IMR-90 (cell line): ENCODE results near the gene DEFB129. TPM values are rescaled to one million over a fixed set of nuclear protein-coding genes. Genes with fewer than 3 reads are reported as not detected.
A peak's percentile ranks its signal among the peaks of the same experiment; 100 is the strongest.

ENCODE experiments used
- ATAC-seq: fragments of 200-7000 bp; cut with Tn5 transposase; 2 replicates; pipeline ENCODE4 v1.9.1; 2020; ENCODE audit warnings: low read depth, mild to moderate bottlenecking, moderate library complexity
- BruUV-seq: library from RNA; stranded (reverse); fragments of 400-500 nt; replicated peaks from 2 replicates; lab custom pipeline; 2021; lab: Mats Ljungman, UMichigan
- CTCF ChIA-PET: fragments of 300-600 bp; formaldehyde crosslinking; extraction: SDS; loops from one replicate; lab custom pipeline; 2021; ENCODE audit warnings: antibody characterized with exemption; lab: Yijun Ruan, JAX
- POLR2A ChIA-PET: fragments of 300-600 bp; sonication (Branson Sonifier 250); formaldehyde crosslinking; loops from one replicate; lab custom pipeline; 2022; ENCODE audit warnings: antibody characterized with exemption; ENCODE audit not compliant: unreplicated experiment; lab: Charles Lee
- DNase-seq: peaks from one replicate; pipeline ENCODE4 v3.0.0; 2013
- H2AFZ ChIP-seq: replicated peaks from 2 replicates; pipeline ENCODE3; 2013; ENCODE audit warnings: low read length, mild to moderate bottlenecking; ENCODE audit not compliant: poor library complexity
- H2AK5ac ChIP-seq: 2 replicates; pipeline ENCODE4 v1.6.1; 2013; ENCODE audit warnings: low read depth, low read length, inconsistent platforms
- H2AK9ac ChIP-seq: replicated peaks from 2 replicates; pipeline ENCODE3; 2013; ENCODE audit warnings: mild to moderate bottlenecking, low read depth, low read length, moderate library complexity; ENCODE audit not compliant: poor library complexity
- H2BK120ac ChIP-seq: 2 replicates; pipeline ENCODE4 v1.6.1; 2013; ENCODE audit warnings: low read depth, low read length, inconsistent platforms
- H2BK15ac ChIP-seq: 3 replicates; pipeline ENCODE4 v1.6.1; 2013; ENCODE audit warnings: low read depth, low read length, inconsistent platforms
- H2BK20ac ChIP-seq: 2 replicates; pipeline ENCODE4 v1.6.1; 2013; ENCODE audit warnings: low read depth, mild to moderate bottlenecking, inconsistent platforms, low read length, moderate library complexity
- H2BK5ac ChIP-seq: 2 replicates; pipeline ENCODE4 v1.6.1; 2013; ENCODE audit warnings: mild to moderate bottlenecking, low read depth, low read length, inconsistent platforms; ENCODE audit not compliant: poor library complexity, severe bottlenecking
- H3K14ac ChIP-seq: replicated peaks from 2 replicates; pipeline ENCODE4 v1.6.1; 2013; ENCODE audit warnings: low read depth, low read length, inconsistent platforms
- H3K18ac ChIP-seq: 2 replicates; pipeline ENCODE4 v1.6.1; 2013; ENCODE audit warnings: low read depth, low read length, control low read depth
- H3K23ac ChIP-seq: 2 replicates; pipeline ENCODE4 v1.6.1; 2013; ENCODE audit warnings: low read depth, low read length, inconsistent platforms
- H3K27ac ChIP-seq: 2 replicates; pipeline ENCODE4 v1.5.1; 2013; ENCODE audit warnings: mild to moderate bottlenecking, control low read depth, low read length; ENCODE audit not compliant: insufficient read depth
- H3K27me3 ChIP-seq: 2 replicates; pipeline ENCODE4 v1.6.1; 2013; ENCODE audit warnings: low read length; ENCODE audit not compliant: control insufficient read depth, insufficient read depth
- H3K36me3 ChIP-seq: 2 replicates; pipeline ENCODE4 v1.6.1; 2013; ENCODE audit warnings: low read length, mixed read lengths; ENCODE audit not compliant: control insufficient read depth, insufficient read depth
- H3K4ac ChIP-seq: 2 replicates; pipeline ENCODE4 v1.6.1; 2013; ENCODE audit warnings: low read depth, low read length, inconsistent platforms
- H3K4me1 ChIP-seq: 2 replicates; pipeline ENCODE4 v1.6.1; 2013; ENCODE audit warnings: low read length, mixed read lengths; ENCODE audit not compliant: control insufficient read depth, insufficient read depth
- H3K4me2 ChIP-seq: 2 replicates; pipeline ENCODE4 v1.6.1; 2013; ENCODE audit warnings: low read depth, mild to moderate bottlenecking, control low read depth, low read length, moderate library complexity
- H3K4me3 ChIP-seq: 2 replicates; pipeline ENCODE4 v1.5.1; 2013; ENCODE audit warnings: low read depth, mild to moderate bottlenecking, control low read depth, low read length, moderate library complexity; ENCODE audit not compliant: insufficient read depth
- H3K56ac ChIP-seq: 2 replicates; pipeline ENCODE4 v1.6.1; 2013; ENCODE audit warnings: low read length, inconsistent platforms; ENCODE audit not compliant: insufficient read depth; ENCODE audit errors: extremely low read depth
- H3K79me1 ChIP-seq, 2 experiments: 2 replicates each; pipeline ENCODE4 v1.6.1; 2013; ENCODE audit warnings: low read length in 2 of 2, inconsistent platforms in 1 of 2, low read depth in 1 of 2
- H3K9ac ChIP-seq: 2 replicates; pipeline ENCODE4 v1.6.1; 2013; ENCODE audit warnings: low read depth, low read length, control low read depth
- H3K9me1 ChIP-seq: 2 replicates; pipeline ENCODE4 v1.6.1; 2013; ENCODE audit warnings: low read length, inconsistent platforms; ENCODE audit not compliant: insufficient read depth
- H3K9me3 ChIP-seq: 2 replicates; pipeline ENCODE4 v1.6.1; 2013; ENCODE audit warnings: low read length; ENCODE audit not compliant: control insufficient read depth, insufficient read depth
- H4K20me1 ChIP-seq: 2 replicates; pipeline ENCODE4 v1.6.1; 2013; ENCODE audit warnings: low read length, inconsistent platforms; ENCODE audit not compliant: insufficient read depth
- H4K5ac ChIP-seq: 2 replicates; pipeline ENCODE4 v1.6.1; 2013; ENCODE audit warnings: mild to moderate bottlenecking, low read depth, low read length, control low read depth
- H4K8ac ChIP-seq, 2 experiments: 2 replicates each; pipeline ENCODE4 v1.6.1; 2013; ENCODE audit warnings: low read depth in 2 of 2, low read length in 2 of 2, control low read depth in 1 of 2, inconsistent platforms in 1 of 2
- H4K91ac ChIP-seq: 2 replicates; pipeline ENCODE4 v1.6.1; 2013; ENCODE audit warnings: low read depth, low read length, inconsistent platforms; ENCODE audit not compliant: insufficient read depth
- BHLHE40 ChIP-seq: fragments of 150-350 bp; IDR thresholded peaks from 2 replicates; pipeline ENCODE4 v1.6.1; 2016; ENCODE audit warnings: mild to moderate bottlenecking, low read depth, low read length
- CHD1 ChIP-seq: IDR thresholded peaks from 2 replicates; pipeline ENCODE4 v1.6.1; 2012; ENCODE audit warnings: low read depth, low read length, improper control_type of control experiment
- FOS ChIP-seq: fragments of 150-350 bp; IDR thresholded peaks from 2 replicates; pipeline ENCODE4 v1.6.1; 2016; ENCODE audit warnings: low read depth, low read length
- RAD21 ChIP-seq: IDR thresholded peaks from 2 replicates; pipeline ENCODE4 v1.6.1; 2012; ENCODE audit warnings: low read length, improper control_type of control experiment
- SMC3 ChIP-seq: fragments of 150-350 bp; IDR thresholded peaks from 2 replicates; pipeline ENCODE4 v1.6.1; 2016; ENCODE audit warnings: low read depth, mild to moderate bottlenecking, antibody characterized with exemption, low read length, moderate library complexity
- WGBS, 2 experiments: methylation state at CpG; one replicate each; pipeline versions ENCODE4 v1.1.5 to v1.1.7; 2013; ENCODE audit warnings: missing lambda C conversion rate in 2 of 2; ENCODE audit not compliant: insufficient read length in 1 of 2; ENCODE audit errors: extremely low coverage in 2 of 2; 5-methylcytosine and 5-hydroxymethylcytosine counted together
- dilution Hi-C: fragments of 300-500 bp; cut with HindIII; formaldehyde crosslinking; loops from one replicate; pipeline ENCODE4 v1.14.3; 2018; ENCODE audit warnings: low sequenced_read_pairs; ENCODE audit not compliant: unreplicated experiment
- in situ Hi-C: fragments of 300-500 bp; cut with MboI; formaldehyde crosslinking; loops from 3 replicates; pipeline ENCODE4 v1.14.3; 2019; ENCODE audit warnings: low sequenced_read_pairs, inconsistent platforms, mixed read lengths
- intact Hi-C: fragments of 100-400 bp; cut with micrococcal nuclease; formaldehyde crosslinking; loops from 2 replicates; pipeline ENCODE4 v1.10.0; 2022
- polyA plus RNA-seq, 3 experiments: library from polyadenylated mRNA; depleted of rRNA; stranded (reverse); fragments of >200 nt; gene quantifications; 2 replicates each; pipeline ENCODE4 v1.2.3, GENCODE V29; 2012; ENCODE audit warnings: low replicate concordance in 1 of 3
- total RNA-seq: library from RNA; depleted of rRNA; stranded (reverse); fragments of >200 nt; gene quantifications from 2 replicates; pipeline ENCODE4 v1.2.3, GENCODE V29; 2012
- TF ChIP-seq, protein P1 (sequence below): conservative IDR thresholded peaks from 2 replicates; pipeline ENCODE4 v1.5.1; 2012; ENCODE audit warnings: mild to moderate bottlenecking, low read depth, low read length, improper control_type of control experiment

Gene DEFB129
- total and polyA plus RNA-seq, 2 of the 4 experiments (the other 2 are of a cell fraction), result not detected

DNA sequence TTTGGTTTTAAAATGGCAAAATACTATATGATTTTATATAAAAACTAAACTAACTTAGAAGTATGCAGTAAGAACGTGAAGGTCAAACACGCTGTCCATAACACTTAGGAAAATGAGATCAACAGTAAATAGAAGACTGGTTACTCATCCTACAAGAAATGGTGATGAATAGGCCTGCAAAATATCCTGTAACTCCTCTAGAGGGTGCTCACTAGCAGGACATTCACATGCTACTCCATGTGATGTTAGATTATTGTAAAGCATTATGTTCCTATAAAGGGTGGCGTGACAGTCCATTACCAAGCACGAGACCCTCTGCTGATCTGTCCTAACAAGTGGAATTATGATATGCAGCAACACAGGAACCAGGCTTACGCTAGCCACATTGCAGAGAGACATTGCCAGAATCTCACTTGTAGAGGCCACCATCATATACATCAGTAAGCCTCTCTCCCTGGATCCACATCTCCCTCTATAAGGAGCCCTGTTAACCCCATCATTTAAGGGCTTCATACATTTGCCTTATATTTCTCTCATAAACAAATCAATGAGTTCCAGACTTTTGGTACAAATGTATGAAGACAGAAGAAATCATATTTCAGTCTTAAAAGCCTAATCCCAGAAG is 18.0 kb upstream of the DEFB129 start:
- no peak overlapping the region for H2BK120ac ChIP-seq
- H3K79me1 ChIP-seq, result no peaks in the 10 kb centered on the region
- no peak overlapping the region for H2AK5ac ChIP-seq
- BruUV-seq, result no TSS peak
- dilution Hi-C loops, result no loop called here
- H2BK15ac ChIP-seq, result no peak overlapping the region
- peak; percentile 71 for TF ChIP-seq RAD21
- TF ChIP-seq CHD1, result no peak
- TF ChIP-seq, protein P1, sequence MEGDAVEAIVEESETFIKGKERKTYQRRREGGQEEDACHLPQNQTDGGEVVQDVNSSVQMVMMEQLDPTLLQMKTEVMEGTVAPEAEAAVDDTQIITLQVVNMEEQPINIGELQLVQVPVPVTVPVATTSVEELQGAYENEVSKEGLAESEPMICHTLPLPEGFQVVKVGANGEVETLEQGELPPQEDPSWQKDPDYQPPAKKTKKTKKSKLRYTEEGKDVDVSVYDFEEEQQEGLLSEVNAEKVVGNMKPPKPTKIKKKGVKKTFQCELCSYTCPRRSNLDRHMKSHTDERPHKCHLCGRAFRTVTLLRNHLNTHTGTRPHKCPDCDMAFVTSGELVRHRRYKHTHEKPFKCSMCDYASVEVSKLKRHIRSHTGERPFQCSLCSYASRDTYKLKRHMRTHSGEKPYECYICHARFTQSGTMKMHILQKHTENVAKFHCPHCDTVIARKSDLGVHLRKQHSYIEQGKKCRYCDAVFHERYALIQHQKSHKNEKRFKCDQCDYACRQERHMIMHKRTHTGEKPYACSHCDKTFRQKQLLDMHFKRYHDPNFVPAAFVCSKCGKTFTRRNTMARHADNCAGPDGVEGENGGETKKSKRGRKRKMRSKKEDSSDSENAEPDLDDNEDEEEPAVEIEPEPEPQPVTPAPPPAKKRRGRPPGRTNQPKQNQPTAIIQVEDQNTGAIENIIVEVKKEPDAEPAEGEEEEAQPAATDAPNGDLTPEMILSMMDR, result peak; percentile 70
- peak; percentile 60 for TF ChIP-seq SMC3
- TF ChIP-seq BHLHE40, result peak; percentile 79
- peak; percentile 33; the same call in 1 of the 2 replicates for TF ChIP-seq FOS
- no peak overlapping the region for H4K8ac ChIP-seq
- no peak overlapping the region for H3K56ac ChIP-seq
- no peak overlapping the region for H3K4me2 ChIP-seq
- CTCF ChIA-PET, result interaction anchor here (0.9 kb wide), 1 partner anchor 122 kb away, joined by 3 read pairs; no protein-coding TSS in a partner anchor
- no peaks in the 10 kb centered on the region for H3K9me1 ChIP-seq
- H4K20me1 ChIP-seq, result no peaks in the 10 kb centered on the region
- no peak overlapping the region for H3K23ac ChIP-seq
- in situ Hi-C loops, result no loop called here
- no peak overlapping the region for H3K27ac ChIP-seq
- ATAC-seq (peak; percentile 98), DNase-seq (peak; percentile 79)
- H3K4ac ChIP-seq, result no peak overlapping the region
- WGBS, 2 experiments, result 0% methylated on average over 1 of the region's 5 CpGs; no CpG with 5 or more reads in 1 of the 2 experiments
- intact Hi-C loops, result loop anchor here (1.0 to 2.0 kb wide), 2 partner anchors 58 to 121 kb away; no protein-coding TSS in a partner anchor
- H2AFZ ChIP-seq, result no peak overlapping the region
- no peak overlapping the region for H4K5ac ChIP-seq
- POLR2A ChIA-PET, result interaction anchor here (0.6 kb wide), 1 partner anchor 16 kb away, joined by 3 read pairs; no protein-coding TSS in a partner anchor
- H3K9ac ChIP-seq, result no peak overlapping the region
- H3K4me1 ChIP-seq, result no peaks in the 10 kb centered on the region
- peaks cover 10% of the 10 kb centered on the region for H3K27me3 ChIP-seq
- H4K91ac ChIP-seq, result no peak overlapping the region
- H3K36me3 ChIP-seq, result no peaks in the 10 kb centered on the region
- H3K14ac ChIP-seq, result no peak overlapping the region
- no peak overlapping the region for H2AK9ac ChIP-seq
- no peak overlapping the region for H2BK20ac ChIP-seq
- no peak overlapping the region for H3K18ac ChIP-seq
- H3K9me3 ChIP-seq, result no peaks in the 10 kb centered on the region
- H3K4me3 ChIP-seq, result no peak overlapping the region
- H2BK5ac ChIP-seq, result no peak overlapping the region
